22Rv1 (cell line): Measurements from ENCODE around the gene SLC6A19.
A peak's percentile ranks its signal among the peaks of the same experiment; 100 is the strongest.

ENCODE experiments used
- ZFX ChIP-seq: fragments of 450-650 bp; IDR thresholded peaks from 2 replicates; pipeline ENCODE4 v1.6.1; 2017; ENCODE audit warnings: antibody characterized with exemption, borderline replicate concordance
- TF ChIP-seq, protein P1 (sequence below): fragments of 450-650 bp; IDR thresholded peaks from 2 replicates; pipeline ENCODE4 v1.5.1; 2017; ENCODE audit warnings: mild to moderate bottlenecking

GRCh38 chr5:1232780-1233179 lies 31.4 kb downstream of the SLC6A19 start:
- TF ChIP-seq, protein P1, sequence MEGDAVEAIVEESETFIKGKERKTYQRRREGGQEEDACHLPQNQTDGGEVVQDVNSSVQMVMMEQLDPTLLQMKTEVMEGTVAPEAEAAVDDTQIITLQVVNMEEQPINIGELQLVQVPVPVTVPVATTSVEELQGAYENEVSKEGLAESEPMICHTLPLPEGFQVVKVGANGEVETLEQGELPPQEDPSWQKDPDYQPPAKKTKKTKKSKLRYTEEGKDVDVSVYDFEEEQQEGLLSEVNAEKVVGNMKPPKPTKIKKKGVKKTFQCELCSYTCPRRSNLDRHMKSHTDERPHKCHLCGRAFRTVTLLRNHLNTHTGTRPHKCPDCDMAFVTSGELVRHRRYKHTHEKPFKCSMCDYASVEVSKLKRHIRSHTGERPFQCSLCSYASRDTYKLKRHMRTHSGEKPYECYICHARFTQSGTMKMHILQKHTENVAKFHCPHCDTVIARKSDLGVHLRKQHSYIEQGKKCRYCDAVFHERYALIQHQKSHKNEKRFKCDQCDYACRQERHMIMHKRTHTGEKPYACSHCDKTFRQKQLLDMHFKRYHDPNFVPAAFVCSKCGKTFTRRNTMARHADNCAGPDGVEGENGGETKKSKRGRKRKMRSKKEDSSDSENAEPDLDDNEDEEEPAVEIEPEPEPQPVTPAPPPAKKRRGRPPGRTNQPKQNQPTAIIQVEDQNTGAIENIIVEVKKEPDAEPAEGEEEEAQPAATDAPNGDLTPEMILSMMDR, result peak; percentile 23
- no peak for TF ChIP-seq ZFX
